Loucy (cell line): Measurements from ENCODE around the gene SLC27A2.

Experiments used
- H2AFZ ChIP-seq: fragments of 200-600 bp; sonication (generic); 2 replicates; pipeline ENCODE4 v1.6.0; 2016; ENCODE audit warnings: antibody characterized with exemption, mild to moderate bottlenecking, low read length, moderate library complexity
- H3F3A ChIP-seq: fragments of 200-600 bp; 2 replicates; pipeline ENCODE4 v1.6.0; 2016; ENCODE audit warnings: antibody characterized with exemption, low read depth, mild to moderate bottlenecking
- H3K27me3 ChIP-seq: fragments of 200-600 bp; sonication (generic); 2 replicates; pipeline ENCODE4 v1.6.1; 2014; ENCODE audit warnings: low read length, mild to moderate bottlenecking; ENCODE audit not compliant: insufficient read depth, poor library complexity, severe bottlenecking
- H3K36me3 ChIP-seq: fragments of 200-600 bp; sonication (generic); 2 replicates; pipeline ENCODE4 v1.6.1; 2016; ENCODE audit warnings: low read length; ENCODE audit not compliant: insufficient read depth
- H3K4me1 ChIP-seq: fragments of 200-600 bp; sonication (generic); 2 replicates; pipeline ENCODE4 v1.5.1; 2014; ENCODE audit warnings: low read length, mild to moderate bottlenecking; ENCODE audit not compliant: insufficient read depth, poor library complexity, severe bottlenecking
- H3K4me2 ChIP-seq: fragments of 200-600 bp; sonication (generic); 2 replicates; pipeline ENCODE4 v1.6.0; 2014; ENCODE audit warnings: antibody characterized with exemption, low read length, low read depth, mild to moderate bottlenecking; ENCODE audit not compliant: poor library complexity, severe bottlenecking
- H3K4me3 ChIP-seq: fragments of 200-600 bp; sonication (generic); 2 replicates; pipeline ENCODE4 v1.5.1; 2014; ENCODE audit warnings: low read length, mild to moderate bottlenecking, mixed read lengths; ENCODE audit not compliant: poor library complexity, severe bottlenecking
- H3K79me2 ChIP-seq: fragments of 200-600 bp; sonication (generic); 2 replicates; pipeline ENCODE4 v1.6.1; 2014; ENCODE audit warnings: low read length; ENCODE audit not compliant: insufficient read depth
- H3K9ac ChIP-seq: fragments of 200-600 bp; sonication (generic); 2 replicates; pipeline ENCODE4 v1.6.0; 2014; ENCODE audit warnings: mild to moderate bottlenecking, low read depth, low read length, moderate library complexity; ENCODE audit not compliant: poor library complexity, severe bottlenecking
- H3K9me2 ChIP-seq: fragments of 200-600 bp; sonication (generic); replicated peaks from 2 replicates; pipeline ENCODE4 v1.6.1; 2016; ENCODE audit warnings: low read depth, low read length, mixed read lengths
- H3K9me3 ChIP-seq: fragments of 200-600 bp; sonication (generic); 2 replicates; pipeline ENCODE4 v1.6.1; 2014; ENCODE audit warnings: mild to moderate bottlenecking, antibody characterized with exemption, low read length, low read depth; ENCODE audit not compliant: insufficient read depth
- H4K20me1 ChIP-seq: fragments of 200-600 bp; sonication (generic); 2 replicates; pipeline ENCODE4 v1.6.0; 2014; ENCODE audit warnings: antibody characterized with exemption, low read length, mild to moderate bottlenecking; ENCODE audit not compliant: insufficient read depth, poor library complexity, severe bottlenecking
- EZH2phosphoT487 ChIP-seq: fragments of 200-600 bp; IDR thresholded peaks from 2 replicates; pipeline ENCODE4 v1.6.1; 2018; ENCODE audit warnings: antibody characterized with exemption, mild to moderate bottlenecking, moderate library complexity, borderline replicate concordance
- TF ChIP-seq, protein P1 (sequence below): fragments of 200-600 bp; sonication (generic); conservative IDR thresholded peaks from 2 replicates; pipeline ENCODE4 v1.5.1; 2014; ENCODE audit warnings: mild to moderate bottlenecking, antibody characterized with exemption, low read length

SLC27A2 gene

GRCh38 chr15:50162969-50163718 lies 18.9 kb upstream of the SLC27A2 start:
- H4K20me1 ChIP-seq: no peaks in the 10 kb centered on the region
- H3K4me3 ChIP-seq: no peak overlapping the region
- no peaks in the 10 kb centered on the region for H3K9me2 ChIP-seq
- H2AFZ ChIP-seq: no peak overlapping the region
- no peaks in the 10 kb centered on the region for H3K9me3 ChIP-seq
- no peak overlapping the region for H3K4me2 ChIP-seq
- H3K4me1 ChIP-seq: peaks cover 8% of the 10 kb centered on the region
- no peaks in the 10 kb centered on the region for H3K79me2 ChIP-seq
- no peaks in the 10 kb centered on the region for H3K36me3 ChIP-seq
- no peaks in the 10 kb centered on the region for H3K27me3 ChIP-seq
- no peak overlapping the region for H3K9ac ChIP-seq
- TF ChIP-seq, protein P1, sequence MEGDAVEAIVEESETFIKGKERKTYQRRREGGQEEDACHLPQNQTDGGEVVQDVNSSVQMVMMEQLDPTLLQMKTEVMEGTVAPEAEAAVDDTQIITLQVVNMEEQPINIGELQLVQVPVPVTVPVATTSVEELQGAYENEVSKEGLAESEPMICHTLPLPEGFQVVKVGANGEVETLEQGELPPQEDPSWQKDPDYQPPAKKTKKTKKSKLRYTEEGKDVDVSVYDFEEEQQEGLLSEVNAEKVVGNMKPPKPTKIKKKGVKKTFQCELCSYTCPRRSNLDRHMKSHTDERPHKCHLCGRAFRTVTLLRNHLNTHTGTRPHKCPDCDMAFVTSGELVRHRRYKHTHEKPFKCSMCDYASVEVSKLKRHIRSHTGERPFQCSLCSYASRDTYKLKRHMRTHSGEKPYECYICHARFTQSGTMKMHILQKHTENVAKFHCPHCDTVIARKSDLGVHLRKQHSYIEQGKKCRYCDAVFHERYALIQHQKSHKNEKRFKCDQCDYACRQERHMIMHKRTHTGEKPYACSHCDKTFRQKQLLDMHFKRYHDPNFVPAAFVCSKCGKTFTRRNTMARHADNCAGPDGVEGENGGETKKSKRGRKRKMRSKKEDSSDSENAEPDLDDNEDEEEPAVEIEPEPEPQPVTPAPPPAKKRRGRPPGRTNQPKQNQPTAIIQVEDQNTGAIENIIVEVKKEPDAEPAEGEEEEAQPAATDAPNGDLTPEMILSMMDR: no peak
- TF ChIP-seq EZH2phosphoT487: no peak
- H3F3A ChIP-seq: no peaks in the 10 kb centered on the region

DNA sequence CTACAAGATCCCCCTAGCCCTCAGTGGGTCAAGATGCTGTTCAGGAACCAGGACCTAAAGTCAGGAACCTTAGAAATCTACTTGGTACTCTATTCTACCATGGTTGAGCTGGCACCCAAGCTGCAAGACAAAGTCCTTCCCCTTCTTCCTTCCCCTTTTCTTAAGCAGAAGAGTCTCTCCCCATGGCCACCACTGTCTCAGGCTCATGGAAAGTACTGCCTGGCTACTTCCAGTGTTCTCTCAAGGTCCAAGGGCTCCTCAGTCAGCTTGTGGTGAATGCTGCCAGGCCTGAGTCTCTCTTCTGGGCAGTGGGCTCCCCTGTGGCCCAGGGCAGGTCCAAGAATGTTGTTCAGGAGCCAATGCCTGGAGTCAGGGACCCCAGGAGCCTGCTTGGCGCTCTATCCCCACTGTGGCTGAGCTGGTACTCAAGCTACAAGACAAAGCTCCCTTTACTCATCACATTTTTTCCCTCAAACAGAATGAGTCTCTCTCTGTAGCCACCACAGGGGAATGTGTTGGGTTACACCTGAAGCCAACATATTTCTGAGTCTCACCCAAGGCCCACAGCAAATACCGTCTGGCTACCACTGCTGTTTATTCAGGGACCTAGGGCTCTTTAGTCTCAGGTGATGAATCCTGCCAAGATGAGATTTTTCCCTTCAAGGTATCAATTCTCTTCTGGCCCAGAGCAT lies 18.1 kb upstream of the SLC27A2 start:
- TF ChIP-seq, protein P1: no peak
- TF ChIP-seq EZH2phosphoT487: no peak
- Histone ChIP-seq H3K9me3 (no peaks in the 10 kb centered on the region), H4K20me1 (no peaks in the 10 kb centered on the region), H3K9ac (no peak overlapping the region), H2AFZ (no peak overlapping the region), H3K79me2 (no peaks in the 10 kb centered on the region), H3K27me3 (no peaks in the 10 kb centered on the region), H3F3A (no peaks in the 10 kb centered on the region), H3K4me3 (no peak overlapping the region), H3K4me1 (peaks cover 8% of the 10 kb centered on the region), H3K36me3 (no peaks in the 10 kb centered on the region), H3K9me2 (no peaks in the 10 kb centered on the region), H3K4me2 (no peak overlapping the region)

GRCh38 chr15:50164458-50164857 lies 17.5 kb upstream of the SLC27A2 start:
- H3K9me2 ChIP-seq: no peaks in the 10 kb centered on the region
- no peak for TF ChIP-seq EZH2phosphoT487
- TF ChIP-seq, protein P1: no peak
- H3K36me3 ChIP-seq: no peaks in the 10 kb centered on the region
- no peaks in the 10 kb centered on the region for H3F3A ChIP-seq
- H3K9ac ChIP-seq: no peak overlapping the region
- no peak overlapping the region for H3K4me2 ChIP-seq
- H3K27me3 ChIP-seq: no peaks in the 10 kb centered on the region
- H3K4me1 ChIP-seq: peaks cover 8% of the 10 kb centered on the region
- no peak overlapping the region for H2AFZ ChIP-seq
- no peaks in the 10 kb centered on the region for H3K9me3 ChIP-seq
- no peaks in the 10 kb centered on the region for H4K20me1 ChIP-seq
- no peak overlapping the region for H3K4me3 ChIP-seq
- no peaks in the 10 kb centered on the region for H3K79me2 ChIP-seq
